HEK293T (cell line): Measurements from ENCODE around the gene ZIC4.

Experiments
- CTCF ChIA-PET: fragments of 350-600 bp; formaldehyde crosslinking; extraction: SDS; loops from one replicate; lab custom pipeline; 2021; ENCODE audit warnings: antibody characterized with exemption, inconsistent platforms; lab: Yijun Ruan, JAX
- POLR2A ChIA-PET: fragments of 350-600 bp; formaldehyde crosslinking; extraction: SDS; loops from one replicate; lab custom pipeline; 2020; ENCODE audit warnings: antibody characterized with exemption, inconsistent platforms; lab: Yijun Ruan, JAX
- DNase-seq: peaks from one replicate; pipeline ENCODE4 v3.0.0; 2012; ENCODE audit warnings: mixed read lengths; ENCODE audit errors: extremely low spot score
- ARNT ChIP-seq: fragments of 450-650 bp; IDR thresholded peaks from 2 replicates; pipeline ENCODE4 v1.6.1; 2017; ENCODE audit warnings: mild to moderate bottlenecking
- BHLHE40 ChIP-seq: fragments of 450-650 bp; IDR thresholded peaks from 2 replicates; pipeline ENCODE4 v1.6.1; 2016; ENCODE audit warnings: mild to moderate bottlenecking, moderate library complexity, borderline replicate concordance
- CTBP1 ChIP-seq: fragments of 450-650 bp; IDR thresholded peaks from 2 replicates; pipeline ENCODE4 v1.6.1; 2016; ENCODE audit warnings: borderline replicate concordance
- ELF4 ChIP-seq: fragments of 450-650 bp; IDR thresholded peaks from 2 replicates; pipeline ENCODE4 v1.6.1; 2017; ENCODE audit warnings: antibody characterized with exemption
- FOXA1 ChIP-seq: fragments of 450-650 bp; IDR thresholded peaks from 2 replicates; pipeline ENCODE4 v1.6.1; 2016; ENCODE audit warnings: mild to moderate bottlenecking
- FOXK2 ChIP-seq: fragments of 450-650 bp; IDR thresholded peaks from 2 replicates; pipeline ENCODE4 v1.6.1; 2016; ENCODE audit warnings: mild to moderate bottlenecking
- FOXM1 ChIP-seq: fragments of 450-650 bp; IDR thresholded peaks from 2 replicates; pipeline ENCODE4 v1.6.1; 2017; ENCODE audit warnings: mild to moderate bottlenecking, borderline replicate concordance
- HDGF ChIP-seq: fragments of 450-650 bp; IDR thresholded peaks from 2 replicates; pipeline ENCODE4 v1.6.1; 2017; ENCODE audit warnings: antibody characterized with exemption, borderline replicate concordance
- L3MBTL2 ChIP-seq: fragments of 450-650 bp; conservative IDR thresholded peaks from 2 replicates; pipeline ENCODE4 v1.6.1; 2016; ENCODE audit warnings: mild to moderate bottlenecking
- LEF1 ChIP-seq: fragments of 450-650 bp; IDR thresholded peaks from 2 replicates; pipeline ENCODE4 v1.6.1; 2017; ENCODE audit warnings: mild to moderate bottlenecking, borderline replicate concordance
- NFRKB ChIP-seq: fragments of 450-650 bp; IDR thresholded peaks from 2 replicates; pipeline ENCODE4 v1.6.1; 2016; ENCODE audit warnings: mild to moderate bottlenecking, moderate library complexity
- PKNOX1 ChIP-seq: fragments of 450-650 bp; IDR thresholded peaks from 2 replicates; pipeline ENCODE4 v1.6.1; 2016
- SP1 ChIP-seq: fragments of 450-650 bp; IDR thresholded peaks from 2 replicates; pipeline ENCODE4 v1.6.1; 2017
- SUZ12 ChIP-seq: fragments of 450-650 bp; IDR thresholded peaks from 2 replicates; pipeline ENCODE4 v1.6.1; 2016; ENCODE audit warnings: mild to moderate bottlenecking
- TARDBP ChIP-seq: fragments of 450-650 bp; IDR thresholded peaks from 2 replicates; pipeline ENCODE4 v1.6.1; 2016
- ZNF384 ChIP-seq: fragments of 450-650 bp; IDR thresholded peaks from 2 replicates; pipeline ENCODE4 v1.6.1; 2016

Gene ZIC4

GRCh38 chr3:147426931-147427330 is 20.6 kb upstream of the ZIC4 start:
- DNase-seq: no peak
- TF ChIP-seq BHLHE40 (no peak), LEF1 (no peak), ELF4 (no peak), TARDBP (no peak), FOXM1 (no peak), FOXA1 (no peak), FOXK2 (no peak), L3MBTL2 (no peak), ZNF384 (no peak), PKNOX1 (no peak), HDGF (no peak), SP1 (no peak), ARNT (no peak)
- CTCF ChIA-PET: no interaction called here
- POLR2A ChIA-PET: no interaction called here

DNA sequence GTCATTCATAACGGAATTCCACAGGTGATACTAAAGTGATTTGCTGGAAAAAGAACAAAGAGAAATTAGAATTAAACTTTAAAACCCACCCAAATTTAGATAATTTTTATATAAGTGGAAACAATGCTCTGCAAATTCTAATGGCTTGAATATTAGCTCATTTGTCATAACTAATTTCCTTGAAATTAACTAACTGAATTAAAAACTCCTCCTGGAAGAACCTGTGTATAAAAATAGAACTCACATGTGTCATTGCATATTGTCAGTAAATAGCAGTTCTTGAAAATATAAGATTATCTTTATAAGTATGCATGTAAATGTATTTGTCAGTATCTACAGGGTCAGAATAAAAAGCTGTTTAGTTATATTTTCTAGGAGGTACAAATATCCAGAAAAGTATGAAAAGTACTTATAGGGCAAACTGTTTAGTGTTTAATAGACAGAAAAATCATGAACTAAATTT is 19.1 kb upstream of the ZIC4 start:
- CTCF ChIA-PET: no interaction called here

GRCh38 chr3:147424581-147425387 is 18.4 kb upstream of the ZIC4 start:
- DNase-seq: no peak
- ChIA-PET POLR2A (no interaction called here), CTCF (no interaction called here)
- TF ChIP-seq ARNT: no peak
- no peak for TF ChIP-seq TARDBP
- no peak for TF ChIP-seq BHLHE40
- TF ChIP-seq LEF1: no peak
- no peak for TF ChIP-seq FOXM1
- TF ChIP-seq SUZ12: no peak
- TF ChIP-seq L3MBTL2: no peak
- TF ChIP-seq FOXK2: no peak
- no peak for TF ChIP-seq HDGF
- TF ChIP-seq NFRKB: no peak
- TF ChIP-seq ELF4: no peak
- no peak for TF ChIP-seq SP1
- no peak for TF ChIP-seq ZNF384
- TF ChIP-seq PKNOX1: no peak
- no peak for TF ChIP-seq CTBP1

More for the DNA sequence above, 19.1 kb upstream of the ZIC4 start:
- POLR2A ChIA-PET: no interaction called here
- DNase-seq: no peak
- TF ChIP-seq LEF1: no peak
- no peak for TF ChIP-seq BHLHE40
- TF ChIP-seq NFRKB: no peak
- TF ChIP-seq ZNF384: no peak
- TF ChIP-seq HDGF: no peak
- TF ChIP-seq SUZ12: no peak
- no peak for TF ChIP-seq L3MBTL2
- TF ChIP-seq CTBP1: no peak
- no peak for TF ChIP-seq ELF4
- no peak for TF ChIP-seq FOXA1

DNA sequence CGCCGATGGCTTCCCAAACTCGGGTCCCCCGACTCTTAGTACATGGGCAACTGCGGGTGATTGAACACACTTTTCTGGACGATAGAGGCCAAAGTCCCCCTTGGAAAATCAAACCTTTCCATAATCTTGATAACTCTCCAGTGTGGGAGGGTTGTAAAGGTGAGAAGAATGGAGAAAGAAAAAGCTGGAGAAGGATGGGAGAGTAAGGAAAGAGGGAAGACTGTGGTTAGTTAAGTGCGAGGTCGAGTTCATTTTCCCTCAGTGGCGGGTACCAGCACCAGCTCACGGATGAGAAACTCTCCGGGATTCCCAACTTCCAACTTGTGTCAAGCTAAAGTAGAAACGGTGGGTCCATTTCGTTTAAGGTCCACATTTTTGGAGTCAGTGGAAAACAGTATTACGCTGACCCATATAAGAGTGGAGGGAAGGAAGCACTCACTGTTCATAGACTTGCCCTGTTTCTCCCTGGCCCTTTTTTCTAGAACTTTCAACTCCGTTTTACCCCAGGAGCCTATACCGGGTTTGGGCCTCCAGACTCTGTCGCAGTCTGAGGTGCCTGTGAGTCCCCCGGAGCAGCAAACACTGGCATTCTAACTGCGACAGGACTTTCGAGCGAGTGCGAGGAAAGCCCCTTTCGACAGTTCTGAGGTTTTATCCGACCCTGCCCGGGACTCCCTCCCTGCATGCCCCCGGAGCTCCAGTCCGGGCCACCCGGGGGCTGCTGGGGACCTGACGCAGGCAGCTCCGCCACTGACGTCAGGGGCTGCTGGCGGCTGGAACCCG is 17.6 kb upstream of the ZIC4 start:
- CTCF ChIA-PET: interaction anchor here (0.7 kb wide), 1 partner anchor 1745 kb away, joined by 3 read pairs; no protein-coding TSS in a partner anchor
- TF ChIP-seq PKNOX1 (no peak), ZNF384 (no peak), HDGF (no peak), SUZ12 (no peak), LEF1 (no peak), BHLHE40 (no peak), L3MBTL2 (no peak), ARNT (no peak), CTBP1 (no peak)
- DNase-seq: no peak
- POLR2A ChIA-PET: no interaction called here

- ChIA-PET POLR2A (no interaction called here), CTCF (interaction anchor here (0.7 kb wide), 1 partner anchor 1745 kb away, joined by 3 read pairs; no protein-coding TSS in a partner anchor)
- DNase-seq: no peak
- TF ChIP-seq PKNOX1 (no peak), ARNT (no peak), FOXA1 (no peak), NFRKB (no peak)
Measured at GRCh38 chr3:147423537-147423797, 17.1 kb upstream of the ZIC4 start.
